RWPE2 (cell line): ENCODE data around the gene IL17C.
A peak's percentile ranks its signal among the peaks of the same experiment; 100 is the strongest.

Experiments used
- ATAC-seq: fragments of 200-7000 bp; cut with Tn5 transposase; 3 replicates; pipeline ENCODE4 v1.9.1; 2021; ENCODE audit warnings: low read depth
- DNase-seq: peaks from one replicate; pipeline ENCODE4 v3.0.0-alpha.2; 2020; ENCODE audit warnings: low spot score
- H3K27ac ChIP-seq: fragments of 450-650 bp; 2 replicates; pipeline ENCODE4 v1.5.1; 2017; ENCODE audit warnings: mild to moderate bottlenecking; ENCODE audit not compliant: poor library complexity, severe bottlenecking
- H3K27me3 ChIP-seq: fragments of 250-450 bp; sonication (Bioruptor Pico); 2 replicates; pipeline ENCODE4 v1.5.1; 2021; ENCODE audit warnings: mild to moderate bottlenecking, moderate library complexity; ENCODE audit not compliant: insufficient read depth, poor library complexity, severe bottlenecking
- H3K36me3 ChIP-seq: fragments of 250-450 bp; sonication (Bioruptor Pico); 2 replicates; pipeline ENCODE4 v1.5.1; 2020; ENCODE audit warnings: low read depth, mild to moderate bottlenecking, moderate library complexity
- H3K4me1 ChIP-seq: fragments of 250-450 bp; sonication (Bioruptor Pico); 2 replicates; pipeline ENCODE4 v1.5.1; 2021; ENCODE audit warnings: mild to moderate bottlenecking, moderate library complexity; ENCODE audit not compliant: insufficient read depth, poor library complexity, severe bottlenecking
- H3K4me3 ChIP-seq: fragments of 250-450 bp; sonication (Bioruptor Pico); 2 replicates; pipeline ENCODE4 v1.5.1; 2021; ENCODE audit warnings: mild to moderate bottlenecking, moderate library complexity; ENCODE audit not compliant: severe bottlenecking
- H3K9me3 ChIP-seq: fragments of 250-450 bp; sonication (Bioruptor Pico); 2 replicates; pipeline ENCODE4 v1.5.1; 2021; ENCODE audit warnings: mild to moderate bottlenecking, moderate library complexity; ENCODE audit not compliant: severe bottlenecking
- TF ChIP-seq, protein P1 (sequence below): fragments of 450-650 bp; IDR thresholded peaks from one replicate; pipeline ENCODE4 v1.5.1; 2017; ENCODE audit warnings: mild to moderate bottlenecking, moderate library complexity; ENCODE audit not compliant: poor library complexity, severe bottlenecking

The IL17C gene

DNA sequence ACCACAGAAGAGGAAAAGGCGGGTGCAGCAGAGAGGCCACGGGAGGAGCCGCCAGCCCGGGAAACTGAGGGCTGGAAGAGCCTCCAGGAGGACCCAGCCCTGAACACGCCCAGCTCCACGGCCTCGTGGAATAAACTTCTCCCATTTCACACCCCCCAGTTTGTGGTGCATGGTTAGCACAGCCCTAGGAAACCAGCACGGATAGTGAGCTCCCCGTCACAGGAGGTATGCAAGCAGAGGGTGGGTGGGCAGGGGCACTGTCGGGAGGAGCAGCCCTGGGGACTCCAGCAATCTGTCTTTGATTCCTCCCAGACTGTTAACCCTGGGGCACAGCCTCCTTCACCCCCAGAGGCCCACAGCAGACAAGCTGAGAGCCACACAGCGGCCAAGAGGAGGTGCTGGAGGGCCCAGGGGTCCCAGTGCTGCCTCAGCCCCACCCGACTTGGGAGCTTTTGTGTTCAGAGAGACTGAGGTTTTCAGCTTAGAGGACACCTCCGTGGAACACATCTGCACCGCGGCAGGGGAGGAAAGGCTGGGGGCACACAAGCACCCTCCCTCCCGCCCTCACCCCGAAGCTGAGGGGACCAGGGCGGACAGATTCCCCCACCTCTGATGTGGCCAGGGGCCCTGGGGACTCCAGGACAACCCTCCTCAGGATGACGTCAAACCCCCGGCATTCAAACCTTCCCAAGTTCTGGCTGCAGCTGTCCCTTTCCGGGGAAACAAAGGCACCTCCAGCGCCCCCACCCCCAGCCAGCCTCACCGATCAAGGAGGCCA lies 1.7 kb upstream of the IL17C start:
- DNase-seq, result no peak
- no peaks in the 10 kb centered on the region for H3K9me3 ChIP-seq
- H3K27me3 ChIP-seq, result peaks cover 38% of the 10 kb centered on the region
- H3K36me3 ChIP-seq, result no peaks in the 10 kb centered on the region; the same call in 1 of the 2 replicates
- no peak for ATAC-seq
- H3K27ac ChIP-seq, result no peak overlapping the region
- no peak overlapping the region for H3K4me3 ChIP-seq
- TF ChIP-seq, protein P1, sequence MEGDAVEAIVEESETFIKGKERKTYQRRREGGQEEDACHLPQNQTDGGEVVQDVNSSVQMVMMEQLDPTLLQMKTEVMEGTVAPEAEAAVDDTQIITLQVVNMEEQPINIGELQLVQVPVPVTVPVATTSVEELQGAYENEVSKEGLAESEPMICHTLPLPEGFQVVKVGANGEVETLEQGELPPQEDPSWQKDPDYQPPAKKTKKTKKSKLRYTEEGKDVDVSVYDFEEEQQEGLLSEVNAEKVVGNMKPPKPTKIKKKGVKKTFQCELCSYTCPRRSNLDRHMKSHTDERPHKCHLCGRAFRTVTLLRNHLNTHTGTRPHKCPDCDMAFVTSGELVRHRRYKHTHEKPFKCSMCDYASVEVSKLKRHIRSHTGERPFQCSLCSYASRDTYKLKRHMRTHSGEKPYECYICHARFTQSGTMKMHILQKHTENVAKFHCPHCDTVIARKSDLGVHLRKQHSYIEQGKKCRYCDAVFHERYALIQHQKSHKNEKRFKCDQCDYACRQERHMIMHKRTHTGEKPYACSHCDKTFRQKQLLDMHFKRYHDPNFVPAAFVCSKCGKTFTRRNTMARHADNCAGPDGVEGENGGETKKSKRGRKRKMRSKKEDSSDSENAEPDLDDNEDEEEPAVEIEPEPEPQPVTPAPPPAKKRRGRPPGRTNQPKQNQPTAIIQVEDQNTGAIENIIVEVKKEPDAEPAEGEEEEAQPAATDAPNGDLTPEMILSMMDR, result no peak
- H3K4me1 ChIP-seq, result no peaks in the 10 kb centered on the region

DNA sequence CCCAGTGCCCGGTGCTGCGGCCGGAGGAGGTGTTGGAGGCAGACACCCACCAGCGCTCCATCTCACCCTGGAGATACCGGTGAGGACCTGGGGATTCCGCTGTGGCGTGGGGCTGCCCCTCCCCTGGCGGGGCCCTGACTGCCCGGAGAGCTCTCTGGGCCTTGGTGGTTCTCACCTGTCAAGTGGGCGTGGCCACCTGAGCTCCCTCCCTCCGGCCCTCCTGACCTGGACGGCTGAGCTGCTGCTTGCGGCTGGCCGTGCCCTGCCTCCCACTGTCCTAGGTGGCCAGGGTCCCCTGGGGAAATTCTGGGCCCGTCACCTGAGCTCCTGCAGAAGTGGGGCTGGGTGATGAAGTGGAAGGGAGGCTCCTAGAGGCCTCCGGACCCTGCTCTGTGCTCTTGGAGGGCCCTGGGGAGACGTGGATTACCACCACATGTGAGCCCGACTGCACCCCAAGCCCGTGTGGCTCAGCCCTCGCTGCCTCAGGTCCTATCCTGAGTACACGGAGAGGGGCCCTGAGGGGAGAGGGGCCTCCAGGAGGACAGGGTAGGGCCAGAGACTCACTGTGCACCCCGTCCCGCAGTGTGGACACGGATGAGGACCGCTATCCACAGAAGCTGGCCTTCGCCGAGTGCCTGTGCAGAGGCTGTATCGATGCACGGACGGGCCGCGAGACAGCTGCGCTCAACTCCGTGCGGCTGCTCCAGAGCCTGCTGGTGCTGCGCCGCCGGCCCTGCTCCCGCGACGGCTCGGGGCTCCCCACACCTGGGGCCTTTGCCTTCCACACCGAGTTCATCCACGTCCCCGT lies 1.1 kb downstream of the IL17C start:
- H3K9me3 ChIP-seq, result no peaks in the 10 kb centered on the region
- TF ChIP-seq, protein P1, result no peak
- ATAC-seq, result peak; percentile 31
- H3K4me1 ChIP-seq, result no peaks in the 10 kb centered on the region
- H3K4me3 ChIP-seq, result no peak overlapping the region
- DNase-seq, result no peak
- H3K27ac ChIP-seq, result no peak overlapping the region
- no peaks in the 10 kb centered on the region for H3K36me3 ChIP-seq
- peaks cover 38% of the 10 kb centered on the region for H3K27me3 ChIP-seq

DNA sequence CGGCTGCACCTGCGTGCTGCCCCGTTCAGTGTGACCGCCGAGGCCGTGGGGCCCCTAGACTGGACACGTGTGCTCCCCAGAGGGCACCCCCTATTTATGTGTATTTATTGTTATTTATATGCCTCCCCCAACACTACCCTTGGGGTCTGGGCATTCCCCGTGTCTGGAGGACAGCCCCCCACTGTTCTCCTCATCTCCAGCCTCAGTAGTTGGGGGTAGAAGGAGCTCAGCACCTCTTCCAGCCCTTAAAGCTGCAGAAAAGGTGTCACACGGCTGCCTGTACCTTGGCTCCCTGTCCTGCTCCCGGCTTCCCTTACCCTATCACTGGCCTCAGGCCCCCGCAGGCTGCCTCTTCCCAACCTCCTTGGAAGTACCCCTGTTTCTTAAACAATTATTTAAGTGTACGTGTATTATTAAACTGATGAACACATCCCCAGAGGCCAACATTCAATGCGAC lies 1.7 kb downstream of the IL17C start:
- Histone ChIP-seq H3K9me3 (no peaks in the 10 kb centered on the region), H3K36me3 (no peaks in the 10 kb centered on the region), H3K4me1 (no peaks in the 10 kb centered on the region), H3K27ac (no peak overlapping the region), H3K4me3 (no peak overlapping the region), H3K27me3 (peaks cover 38% of the 10 kb centered on the region)
- TF ChIP-seq, protein P1, result no peak
- DNase-seq (no peak), ATAC-seq (no peak)

DNA sequence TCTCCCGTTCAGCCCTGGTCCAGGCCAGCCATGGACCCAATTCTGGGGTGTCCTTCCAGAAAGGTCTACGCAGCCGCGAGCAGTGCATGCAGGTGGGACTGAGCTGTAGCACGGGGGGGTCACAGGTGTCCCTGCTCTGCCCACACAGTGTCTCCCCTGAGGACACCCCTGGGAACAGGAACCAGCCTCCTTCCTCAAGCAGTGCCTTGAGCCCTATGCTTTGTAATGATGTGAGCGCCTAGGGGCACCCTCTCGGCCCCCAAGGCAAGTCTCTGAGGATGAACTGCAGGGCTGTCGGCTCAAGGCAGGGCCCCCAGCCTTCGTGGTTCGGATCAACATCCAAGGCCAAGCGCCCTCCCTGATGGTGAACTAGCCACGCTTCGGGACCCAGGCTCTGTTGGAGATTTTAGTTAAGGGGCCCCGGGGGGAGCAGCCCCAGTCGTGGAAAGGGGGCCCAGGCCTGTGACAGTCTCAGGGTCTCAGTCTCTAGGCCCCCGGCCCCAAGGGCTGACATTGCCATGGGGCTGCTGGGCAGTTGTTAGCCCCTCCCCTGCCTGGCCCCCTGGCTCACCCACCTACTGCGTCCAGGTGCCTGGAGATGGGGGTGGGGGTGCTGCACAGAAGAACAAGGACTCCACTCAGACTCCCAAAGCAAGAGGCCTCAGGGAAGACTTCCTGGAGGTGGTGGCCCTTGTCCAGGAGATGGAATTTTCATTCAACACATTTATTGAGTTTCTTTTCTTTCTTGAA lies 2.3 kb downstream of the IL17C start:
- H3K36me3 ChIP-seq, result no peaks in the 10 kb centered on the region
- no peaks in the 10 kb centered on the region for H3K4me1 ChIP-seq
- TF ChIP-seq, protein P1, result no peak
- H3K4me3 ChIP-seq, result no peak overlapping the region
- ATAC-seq (no peak), DNase-seq (peak; percentile 57)
- H3K27ac ChIP-seq, result no peak overlapping the region
- H3K27me3 ChIP-seq, result peaks cover 38% of the 10 kb centered on the region
- no peaks in the 10 kb centered on the region for H3K9me3 ChIP-seq
